Stomach smooth muscle (tissue), 2 donors: ENCODE results near the gene GAN.

Experiments used
- H3K27ac ChIP-seq: one replicate; pipeline ENCODE4 v1.7.0; 2013; ENCODE audit warnings: mild to moderate bottlenecking, low read length, inconsistent platforms
- H3K27me3 ChIP-seq, 2 donors: one replicate each; pipeline ENCODE4 v1.7.0; 2013; ENCODE audit warnings: low read length in 2 of 2; ENCODE audit not compliant: insufficient read depth in 2 of 2, control insufficient read depth in 1 of 2
- H3K36me3 ChIP-seq, 2 donors: one replicate each; pipeline ENCODE4 v1.7.0; 2013; ENCODE audit warnings: low read length in 2 of 2; ENCODE audit not compliant: control insufficient read depth in 2 of 2, insufficient read depth in 2 of 2
- H3K4me1 ChIP-seq: one replicate; pipeline ENCODE4 v1.7.0; 2013; ENCODE audit warnings: low read length; ENCODE audit not compliant: control insufficient read depth, insufficient read depth
- H3K4me3 ChIP-seq, 2 donors: one replicate each; pipeline ENCODE4 v1.7.0; 2013; ENCODE audit warnings: low read length in 2 of 2
- H3K9ac ChIP-seq, 2 donors: one replicate each; pipeline ENCODE4 v1.7.0; 2013; ENCODE audit warnings: low read length in 2 of 2, mild to moderate bottlenecking in 1 of 2
- H3K9me3 ChIP-seq, 2 donors: one replicate each; pipeline ENCODE4 v1.7.0; 2013; ENCODE audit warnings: low read length in 2 of 2; ENCODE audit not compliant: control insufficient read depth in 2 of 2
- donor health status: healthy.
- donor health status: Pancreatic carcinoma.

GAN gene

DNA sequence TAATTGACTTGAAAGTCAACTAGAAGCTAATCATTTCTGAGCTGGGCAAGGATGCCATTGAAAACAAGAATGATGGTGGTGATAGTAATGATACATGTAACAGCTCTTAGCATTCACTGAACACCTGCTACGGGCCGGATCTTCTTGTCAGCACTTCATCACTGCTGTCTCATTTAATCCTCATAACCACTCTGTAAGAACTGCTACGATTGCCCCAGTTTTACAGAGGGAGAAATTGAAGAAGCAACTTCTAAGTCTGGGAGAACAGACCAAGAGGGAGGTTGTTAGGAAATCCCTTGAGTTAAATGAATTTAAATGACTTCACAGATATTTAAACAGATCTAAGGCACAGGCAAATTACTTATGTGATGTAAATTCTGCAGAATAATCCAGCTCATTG lies 7.0 kb upstream of the GAN start:
- Histone ChIP-seq H3K9me3 (no peaks in the 10 kb centered on the region), H3K27me3 (no peaks in the 10 kb centered on the region), H3K27ac (no peak overlapping the region), H3K9ac (no peak overlapping the region), H3K4me3 (no peak overlapping the region), H3K4me1 (no peaks in the 10 kb centered on the region), H3K36me3 (peaks cover 0 to 4% of the 10 kb centered on the region in 2 donors)

DNA sequence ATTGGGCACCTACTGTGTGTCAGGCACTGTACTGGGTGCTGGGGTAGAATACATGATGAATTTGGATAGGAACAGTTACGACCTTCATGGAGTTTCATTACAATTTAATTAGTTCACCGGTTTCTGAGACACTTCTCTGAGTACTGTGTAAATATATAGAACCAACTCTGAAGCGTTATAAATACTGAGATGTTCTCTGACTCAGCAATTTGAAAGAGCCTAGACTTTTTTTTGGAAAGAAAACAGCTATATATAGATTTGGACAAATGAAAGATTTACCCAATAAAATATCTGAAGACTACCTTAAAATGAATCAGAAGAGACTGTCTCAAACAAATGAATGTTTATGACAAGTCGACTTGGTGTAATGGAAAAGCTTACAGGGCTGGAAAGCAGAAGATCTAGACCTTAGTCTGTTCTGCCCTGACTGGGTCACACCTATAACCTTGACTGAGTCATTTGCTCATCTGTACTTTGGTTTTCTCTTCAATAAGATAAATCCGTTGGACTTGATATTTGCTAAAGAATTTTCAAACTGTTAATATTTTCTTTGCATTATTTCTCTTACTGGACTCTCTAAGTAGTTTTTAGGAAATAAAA lies 4.6 kb upstream of the GAN start:
- Histone ChIP-seq H3K27me3 (no peaks in the 10 kb centered on the region), H3K27ac (no peak overlapping the region), H3K9ac (no peak overlapping the region), H3K36me3 (peaks cover 0 to 4% of the 10 kb centered on the region in 2 donors), H3K9me3 (no peaks in the 10 kb centered on the region), H3K4me1 (peaks cover 15% of the 10 kb centered on the region), H3K4me3 (no peak overlapping the region)

DNA sequence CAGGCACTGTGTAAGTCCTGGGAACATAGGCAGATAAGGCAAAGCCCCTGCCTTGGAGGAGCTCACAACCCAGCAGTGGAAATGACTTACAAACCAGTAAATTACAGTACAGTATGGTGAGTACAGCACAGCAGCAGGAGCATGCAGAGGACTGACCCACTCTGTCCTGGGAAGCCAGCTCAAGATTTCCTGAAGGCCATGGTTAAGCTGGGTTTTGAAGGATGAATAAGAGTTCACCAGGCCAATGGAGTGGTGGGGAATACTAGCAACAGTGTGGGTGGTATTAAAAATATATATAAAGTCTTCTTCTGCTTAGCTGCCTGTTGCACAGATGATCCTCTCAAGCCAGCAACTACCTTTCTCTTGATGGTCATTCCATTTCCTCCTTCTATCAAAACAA lies 3.0 kb upstream of the GAN start:
- Histone ChIP-seq H3K9me3 (no peaks in the 10 kb centered on the region), H3K9ac (no peak overlapping the region), H3K4me3 (no peak overlapping the region), H3K27me3 (no peaks in the 10 kb centered on the region), H3K4me1 (peaks cover 24% of the 10 kb centered on the region), H3K27ac (no peak overlapping the region), H3K36me3 (peaks cover 0 to 4% of the 10 kb centered on the region in 2 donors)

DNA sequence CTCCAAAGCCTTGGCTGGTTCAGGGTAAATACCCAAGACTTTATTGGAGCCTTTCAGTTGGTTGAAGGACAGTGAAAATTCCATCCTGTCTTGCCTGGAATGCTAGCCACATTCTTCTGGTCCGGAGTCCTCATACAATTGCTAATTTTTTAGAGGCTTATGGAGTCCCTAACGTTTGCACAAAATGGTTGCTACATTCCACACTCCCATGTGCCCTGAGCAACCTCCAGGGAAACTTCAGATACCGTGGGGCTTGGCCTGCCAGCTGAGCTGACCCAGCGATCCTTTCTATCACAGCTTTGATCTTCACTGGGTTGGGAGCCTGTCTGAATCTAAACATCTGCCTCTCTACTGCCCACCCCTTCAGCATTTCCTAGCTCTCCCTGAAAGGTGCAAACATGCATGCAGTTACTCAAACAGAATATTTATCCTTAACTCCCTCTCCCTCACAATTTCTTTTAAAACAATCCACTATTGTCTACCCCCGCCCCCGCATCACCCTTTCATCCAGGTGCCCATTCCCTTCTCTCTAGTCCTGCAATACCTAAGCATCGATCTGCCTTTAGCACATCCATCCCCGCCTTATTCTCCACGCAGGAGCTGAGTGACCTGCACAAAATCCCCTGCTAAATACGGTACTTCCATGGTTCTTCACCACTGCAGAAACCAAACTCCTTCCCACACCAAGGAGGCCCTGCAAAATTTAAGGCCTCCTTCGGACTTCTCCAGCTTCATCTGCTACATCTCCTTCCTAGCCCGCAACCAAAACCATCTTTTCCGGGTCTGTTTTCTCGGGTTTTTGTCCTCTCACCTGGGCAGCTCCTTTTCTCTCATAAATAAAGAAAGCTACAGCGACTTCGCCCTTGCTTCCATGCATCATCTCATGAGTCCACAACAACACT lies 810 bp upstream of the GAN start:
- H3K4me1 ChIP-seq = peaks cover 29% of the 10 kb centered on the region

DNA sequence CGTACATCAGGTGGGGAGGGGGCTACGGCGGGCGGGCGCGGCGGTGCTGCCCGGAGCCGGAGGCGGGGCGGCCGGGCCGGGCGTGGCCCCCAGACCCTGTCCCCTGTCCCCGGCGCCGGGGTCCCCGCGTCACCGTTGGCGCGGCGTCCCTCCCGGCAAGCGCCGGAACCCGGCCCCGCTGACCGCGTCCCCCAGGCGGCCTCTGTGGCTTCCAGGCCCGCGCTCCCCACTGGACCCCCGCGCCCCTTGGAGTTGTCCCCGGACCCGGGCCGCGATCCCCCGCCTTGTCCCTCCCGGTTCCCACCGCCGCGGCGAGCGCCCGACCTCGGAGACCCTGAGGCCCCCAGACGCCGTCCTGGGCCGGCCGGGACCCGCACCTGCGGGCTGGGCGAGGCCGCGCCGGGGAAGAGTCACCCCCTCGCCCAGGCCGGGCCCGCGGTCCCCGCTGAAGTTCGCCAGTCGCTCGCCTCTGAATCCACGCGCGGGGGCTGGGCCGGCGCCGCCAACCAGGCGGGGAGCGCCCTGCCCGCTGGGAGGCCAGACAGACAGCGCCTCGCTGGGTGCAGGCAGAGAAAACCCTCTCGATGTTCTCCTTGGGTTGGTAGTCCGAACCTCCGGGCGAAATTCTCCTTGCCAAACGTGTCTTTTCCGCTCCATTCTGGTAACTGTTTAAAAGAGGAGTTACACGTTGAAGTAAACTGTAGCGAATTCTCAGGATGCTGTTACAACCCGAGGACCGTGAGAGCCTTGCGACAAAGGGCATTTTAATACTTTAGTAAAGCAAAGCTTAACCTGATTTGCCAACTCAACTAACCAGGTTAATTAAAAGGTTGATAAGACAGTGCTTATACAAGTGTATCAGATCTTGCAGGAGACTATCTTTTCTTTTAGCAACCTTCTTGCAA lies 761 bp downstream of the GAN start:
- Histone ChIP-seq H3K9ac (peak overlapping the region; percentile 67 to 74), H3K4me3 (peak overlapping the region; percentile 99), H3K9me3 (no peaks in the 10 kb centered on the region), H3K27ac (peak overlapping the region; percentile 62), H3K36me3 (peaks cover 0 to 4% of the 10 kb centered on the region in 2 donors), H3K27me3 (no peaks in the 10 kb centered on the region), H3K4me1 (peaks cover 32% of the 10 kb centered on the region)

More for the DNA sequence above, 810 bp upstream of the GAN start:
- no peaks in the 10 kb centered on the region for H3K27me3 ChIP-seq
- H3K27ac ChIP-seq = peak overlapping the region; percentile 62
- peak overlapping the region; percentile 99 for H3K4me3 ChIP-seq
- H3K36me3 ChIP-seq = peaks cover 0 to 4% of the 10 kb centered on the region in 2 donors
- no peaks in the 10 kb centered on the region for H3K9me3 ChIP-seq
- peak overlapping the region; percentile 80 to 83 for H3K9ac ChIP-seq

DNA sequence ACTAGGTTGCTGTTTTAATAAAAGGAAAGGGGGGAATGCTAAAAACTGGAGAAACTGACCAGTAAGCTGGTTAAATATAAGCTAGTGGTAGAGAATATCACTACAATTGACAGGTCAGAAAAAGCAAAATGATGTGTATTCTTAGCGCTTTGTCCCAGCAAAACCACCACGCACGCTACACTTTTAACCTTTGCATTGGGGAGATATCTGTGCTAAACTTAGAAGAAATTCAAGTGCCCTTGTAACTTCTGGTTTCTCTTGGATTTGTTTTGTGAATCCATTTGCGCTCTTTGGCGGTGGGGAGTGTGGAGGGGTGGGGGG lies 1.4 kb downstream of the GAN start:
- Histone ChIP-seq H3K27ac (no peak overlapping the region), H3K36me3 (peaks cover 0 to 4% of the 10 kb centered on the region in 2 donors), H3K27me3 (no peaks in the 10 kb centered on the region), H3K4me1 (peaks cover 32% of the 10 kb centered on the region), H3K9me3 (no peaks in the 10 kb centered on the region), H3K9ac (peak overlapping the region; percentile 67 to 69), H3K4me3 (peak overlapping the region; percentile 99)

DNA sequence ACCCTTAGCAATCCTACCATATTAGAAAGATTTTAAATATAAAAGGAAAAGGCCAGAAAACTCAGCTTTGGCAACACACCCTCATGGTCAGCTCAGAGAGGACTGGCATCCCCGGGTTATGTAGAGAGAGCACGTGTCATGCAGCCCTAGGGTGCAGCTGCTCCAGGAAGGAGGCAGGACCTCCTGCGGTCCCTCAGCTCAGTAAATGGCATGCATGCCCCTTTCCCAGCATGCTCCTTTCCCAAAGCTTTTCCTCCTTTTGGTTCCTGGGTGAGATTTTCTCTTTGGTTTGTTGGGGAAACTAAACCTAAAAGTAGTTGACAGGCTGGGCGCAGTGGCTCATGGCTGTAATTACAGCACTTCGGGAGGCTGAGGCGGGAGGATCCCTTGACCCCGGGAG lies 3.9 kb downstream of the GAN start:
- Histone ChIP-seq H3K36me3 (no peaks in the 10 kb centered on the region), H3K4me1 (peaks cover 26% of the 10 kb centered on the region), H3K9me3 (no peaks in the 10 kb centered on the region), H3K4me3 (no peak overlapping the region), H3K9ac (no peak overlapping the region), H3K27ac (no peak overlapping the region), H3K27me3 (no peaks in the 10 kb centered on the region)

DNA sequence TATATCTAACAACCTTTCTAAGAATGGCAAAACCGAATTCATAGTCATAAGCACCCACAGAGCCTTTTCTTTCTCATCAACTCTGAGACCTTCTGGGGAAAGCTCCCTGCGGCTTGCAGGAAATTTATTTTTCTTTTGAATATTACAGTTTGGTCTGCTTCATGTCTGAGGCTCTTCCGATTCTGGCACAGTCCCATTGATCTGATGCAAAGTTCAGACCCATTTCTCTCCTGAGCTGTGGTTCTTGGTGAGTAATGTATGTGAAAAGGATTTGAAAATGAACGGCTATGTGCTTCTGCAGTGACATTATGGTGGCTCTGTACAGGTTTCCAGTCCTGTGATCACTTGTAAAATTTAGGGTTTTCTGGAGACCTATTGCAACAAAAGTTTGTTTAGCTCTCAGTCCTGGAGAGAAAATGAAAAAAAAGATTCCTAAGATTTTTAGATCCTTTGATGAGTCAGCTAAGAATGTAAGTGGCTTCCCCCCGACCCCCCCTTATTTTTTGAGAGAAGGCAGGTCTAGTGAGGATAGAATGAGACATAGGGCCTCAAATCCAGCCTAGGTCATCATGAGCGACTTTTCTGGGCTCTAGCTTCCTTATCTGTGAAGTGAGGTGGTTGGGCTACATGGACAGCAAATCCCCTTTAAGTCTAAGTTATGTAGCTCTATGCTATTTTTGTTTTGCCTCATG lies 4.6 kb downstream of the GAN start:
- Histone ChIP-seq H3K27me3 (no peaks in the 10 kb centered on the region), H3K4me1 (peaks cover 20% of the 10 kb centered on the region), H3K36me3 (no peaks in the 10 kb centered on the region), H3K9me3 (no peaks in the 10 kb centered on the region), H3K4me3 (no peak overlapping the region), H3K27ac (no peak overlapping the region), H3K9ac (no peak overlapping the region)

DNA sequence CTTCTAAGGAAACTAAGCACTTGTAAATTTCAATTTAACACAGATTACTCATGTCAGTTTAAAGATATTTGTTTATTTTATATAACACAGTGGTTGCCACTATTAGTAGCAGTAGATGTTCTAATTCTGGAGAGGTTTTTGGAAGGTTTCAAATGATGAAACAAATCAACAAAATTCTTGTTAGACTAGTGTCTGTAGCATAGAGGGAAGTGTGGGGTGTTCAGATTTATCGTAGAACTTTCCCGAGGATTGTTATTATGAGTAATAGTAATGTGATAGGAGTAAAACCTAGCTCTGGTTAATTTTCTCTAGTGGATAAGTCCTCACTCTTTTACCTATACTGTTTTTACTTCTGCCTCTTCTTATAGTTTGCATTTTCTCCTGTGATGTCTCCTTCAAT lies 6.3 kb downstream of the GAN start:
- Histone ChIP-seq H3K9ac (no peak overlapping the region), H3K36me3 (no peaks in the 10 kb centered on the region), H3K9me3 (no peaks in the 10 kb centered on the region), H3K27ac (no peak overlapping the region), H3K4me3 (no peak overlapping the region), H3K4me1 (peaks cover 15% of the 10 kb centered on the region), H3K27me3 (no peaks in the 10 kb centered on the region)

DNA sequence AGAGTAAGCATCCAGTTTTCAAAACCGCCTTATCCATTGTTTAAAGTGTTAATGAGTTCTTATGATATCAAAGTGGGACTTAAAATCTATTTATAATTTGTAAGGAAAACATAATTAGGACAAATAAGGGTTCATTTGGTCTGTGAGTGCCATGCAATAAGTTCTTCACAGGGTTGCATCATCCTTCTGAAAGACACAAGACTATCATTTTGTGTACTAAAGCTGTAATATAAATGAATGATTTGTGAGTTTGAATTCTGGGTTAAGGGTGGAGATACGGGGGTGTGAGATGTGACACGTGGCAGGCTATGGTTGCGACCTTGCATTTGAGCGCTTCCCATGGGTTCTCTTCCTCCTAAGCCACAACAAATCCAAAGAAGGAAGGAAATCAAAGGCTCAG lies 6.8 kb downstream of the GAN start:
- Histone ChIP-seq H3K4me3 (no peak overlapping the region), H3K27me3 (no peaks in the 10 kb centered on the region), H3K9ac (no peak overlapping the region), H3K4me1 (peaks cover 10% of the 10 kb centered on the region), H3K27ac (no peak overlapping the region), H3K9me3 (no peaks in the 10 kb centered on the region), H3K36me3 (no peaks in the 10 kb centered on the region)
